ENCODE results near the gene NACC1. TPM values are rescaled to one million over a fixed set of nuclear protein-coding genes. Genes with fewer than 3 reads are reported as not detected.

The NACC1 gene
- total RNA-seq, 1 donor from 2014 or later: 35.4 TPM

- no peak for DNase-seq
- peak overlapping the region; percentile 42 for H3K4me3 ChIP-seq
- TF ChIP-seq, protein P1, sequence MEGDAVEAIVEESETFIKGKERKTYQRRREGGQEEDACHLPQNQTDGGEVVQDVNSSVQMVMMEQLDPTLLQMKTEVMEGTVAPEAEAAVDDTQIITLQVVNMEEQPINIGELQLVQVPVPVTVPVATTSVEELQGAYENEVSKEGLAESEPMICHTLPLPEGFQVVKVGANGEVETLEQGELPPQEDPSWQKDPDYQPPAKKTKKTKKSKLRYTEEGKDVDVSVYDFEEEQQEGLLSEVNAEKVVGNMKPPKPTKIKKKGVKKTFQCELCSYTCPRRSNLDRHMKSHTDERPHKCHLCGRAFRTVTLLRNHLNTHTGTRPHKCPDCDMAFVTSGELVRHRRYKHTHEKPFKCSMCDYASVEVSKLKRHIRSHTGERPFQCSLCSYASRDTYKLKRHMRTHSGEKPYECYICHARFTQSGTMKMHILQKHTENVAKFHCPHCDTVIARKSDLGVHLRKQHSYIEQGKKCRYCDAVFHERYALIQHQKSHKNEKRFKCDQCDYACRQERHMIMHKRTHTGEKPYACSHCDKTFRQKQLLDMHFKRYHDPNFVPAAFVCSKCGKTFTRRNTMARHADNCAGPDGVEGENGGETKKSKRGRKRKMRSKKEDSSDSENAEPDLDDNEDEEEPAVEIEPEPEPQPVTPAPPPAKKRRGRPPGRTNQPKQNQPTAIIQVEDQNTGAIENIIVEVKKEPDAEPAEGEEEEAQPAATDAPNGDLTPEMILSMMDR (IDR thresholded peaks at IDR 0.05; ENCODE audit: borderline replicate concordance): no peak
- peak overlapping the region; percentile 97 for H3K27ac ChIP-seq (replicated peaks)
- H3K36me3 ChIP-seq: peaks cover 21% of the 10 kb centered on the region
- intact Hi-C loops (cut with micrococcal nuclease): no loop called here
- no peaks in the 10 kb centered on the region for H3K9me3 ChIP-seq (replicated peaks)
- peaks cover 53% of the 10 kb centered on the region for H3K4me1 ChIP-seq
- no peaks in the 10 kb centered on the region for H3K27me3 ChIP-seq (ENCODE audit: low read depth)
Measured at GRCh38 chr19:13104848-13105711, 13.0 kb upstream of the NACC1 start.

DNA sequence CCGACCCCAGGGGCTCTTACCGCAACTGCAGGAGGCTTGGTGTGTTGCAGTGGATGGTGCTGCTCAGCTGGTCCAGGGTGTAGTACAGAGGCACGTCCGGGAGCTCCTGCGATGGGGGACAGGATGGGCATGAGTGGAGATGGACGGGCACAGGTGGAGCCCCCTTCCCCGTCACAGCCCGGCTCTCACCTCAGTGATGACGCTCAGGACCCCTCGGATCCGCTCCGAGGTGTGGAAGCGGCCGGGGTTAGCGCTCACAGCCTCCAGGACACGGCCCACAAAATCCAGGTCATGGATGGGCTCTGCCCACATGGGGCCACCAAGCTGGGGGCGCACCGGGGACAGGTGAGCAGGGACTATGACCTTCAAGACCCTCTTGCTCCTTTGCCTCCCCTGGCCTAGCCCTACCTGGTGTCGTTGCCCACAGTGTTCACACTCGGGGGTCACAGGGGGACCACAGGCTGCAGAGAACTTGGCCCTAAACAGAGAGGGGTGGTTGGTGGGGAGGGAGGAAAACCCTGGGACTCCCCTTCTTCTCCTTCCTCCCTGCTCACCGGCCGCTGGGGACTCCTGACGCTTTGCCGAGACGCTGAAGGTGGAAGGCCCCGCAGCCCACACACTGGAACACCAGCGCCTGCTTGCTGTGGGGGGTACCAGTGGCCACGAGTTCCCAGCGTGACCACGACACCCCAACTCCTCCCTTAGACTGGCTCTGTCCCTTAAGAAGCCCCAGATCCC is 8.5 kb upstream of the NACC1 start:
- Histone ChIP-seq H3K9me3 (replicated peaks) (no peaks in the 10 kb centered on the region), H3K36me3 (peaks cover 47% of the 10 kb centered on the region), H3K27me3 (ENCODE audit: low read depth) (no peaks in the 10 kb centered on the region), H3K27ac (replicated peaks) (no peak overlapping the region), H3K4me3 (no peak overlapping the region), H3K4me1 (peaks cover 8% of the 10 kb centered on the region)
- intact Hi-C loops (cut with micrococcal nuclease): no loop called here
- TF ChIP-seq, protein P1 (IDR thresholded peaks at IDR 0.05; ENCODE audit: borderline replicate concordance): no peak
- no peak for DNase-seq

DNA sequence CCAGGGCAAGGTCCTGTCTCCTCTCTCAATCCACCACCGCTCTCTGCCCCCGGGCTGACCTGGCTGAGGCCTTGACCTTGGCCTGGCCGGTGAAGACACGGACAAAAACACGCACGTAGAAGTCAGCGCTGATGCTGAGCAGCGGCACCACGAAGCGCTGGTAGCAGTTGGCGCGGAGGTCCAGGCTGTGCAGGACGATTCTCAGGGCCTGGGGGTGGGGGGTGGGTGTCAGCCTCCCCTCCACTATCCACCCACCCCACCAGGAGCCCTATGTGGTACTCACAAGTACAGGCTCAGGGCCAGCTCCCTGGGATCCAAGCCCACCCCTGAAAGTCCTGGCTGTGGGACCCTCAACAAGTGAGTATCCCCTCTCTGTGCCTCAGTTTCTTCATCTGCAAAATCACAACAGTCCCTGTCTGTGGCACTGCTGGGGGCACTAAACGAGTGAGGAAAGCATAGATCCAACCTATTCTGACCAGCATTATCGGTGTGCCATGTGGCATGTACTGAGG is 7.9 kb upstream of the NACC1 start:
- H3K4me3 ChIP-seq: no peak overlapping the region
- no peaks in the 10 kb centered on the region for H3K9me3 ChIP-seq (replicated peaks)
- no peak for DNase-seq
- intact Hi-C loops (cut with micrococcal nuclease): no loop called here
- H3K27ac ChIP-seq (replicated peaks): no peak overlapping the region
- H3K36me3 ChIP-seq: peaks cover 47% of the 10 kb centered on the region
- H3K27me3 ChIP-seq (ENCODE audit: low read depth): no peaks in the 10 kb centered on the region
- TF ChIP-seq, protein P1 (IDR thresholded peaks at IDR 0.05; ENCODE audit: borderline replicate concordance): no peak
- peaks cover 5% of the 10 kb centered on the region for H3K4me1 ChIP-seq

DNA sequence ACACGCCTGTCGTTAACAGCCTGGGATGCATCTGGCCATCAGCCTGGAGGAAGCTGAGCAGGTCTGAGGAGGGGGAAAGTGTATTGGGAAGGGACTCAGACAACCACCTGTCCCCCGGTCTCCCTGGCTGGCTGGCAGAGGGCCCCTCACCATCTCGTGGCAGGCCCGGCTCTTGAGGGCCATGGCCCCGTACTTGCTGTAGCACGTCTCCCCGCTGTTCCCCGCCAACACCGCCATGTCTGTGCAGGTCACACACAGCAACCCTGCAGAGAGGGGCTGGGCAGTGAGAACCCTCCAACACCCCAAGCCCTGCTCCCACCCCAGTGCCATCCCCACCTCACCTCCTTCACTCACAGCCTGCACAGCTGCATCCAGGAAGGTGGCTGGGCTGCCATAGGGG is 5.5 kb upstream of the NACC1 start:
- Histone ChIP-seq H3K27me3 (ENCODE audit: low read depth) (no peaks in the 10 kb centered on the region), H3K9me3 (replicated peaks) (no peaks in the 10 kb centered on the region), H3K36me3 (peaks cover 41% of the 10 kb centered on the region), H3K4me1 (peaks cover 25% of the 10 kb centered on the region), H3K4me3 (no peak overlapping the region), H3K27ac (replicated peaks) (no peak overlapping the region)
- intact Hi-C loops (cut with micrococcal nuclease): no loop called here
- DNase-seq: no peak
- TF ChIP-seq, protein P1 (IDR thresholded peaks at IDR 0.05; ENCODE audit: borderline replicate concordance): no peak

DNA sequence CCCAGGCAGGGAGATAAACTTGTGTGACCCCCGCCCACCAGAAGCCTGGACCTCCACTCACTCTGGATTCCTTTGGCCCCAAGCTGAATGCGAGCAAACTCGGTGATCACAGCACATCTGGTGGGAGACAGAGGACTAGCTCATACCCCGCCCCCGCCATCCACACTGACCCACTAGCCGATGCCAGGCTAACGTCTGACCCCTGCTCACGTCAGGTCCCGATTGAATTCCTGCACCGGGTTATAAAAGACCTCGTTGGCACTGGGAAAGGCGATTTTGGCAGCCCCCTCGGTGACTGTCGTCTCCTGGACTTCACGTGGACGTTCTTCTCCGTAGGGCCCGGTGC is 2.2 kb upstream of the NACC1 start:
- Histone ChIP-seq H3K27ac (replicated peaks) (peak overlapping the region; percentile 81), H3K4me1 (peaks cover 54% of the 10 kb centered on the region), H3K4me3 (peak overlapping the region; percentile 87), H3K36me3 (peaks cover 25% of the 10 kb centered on the region), H3K9me3 (replicated peaks) (no peaks in the 10 kb centered on the region), H3K27me3 (ENCODE audit: low read depth) (no peaks in the 10 kb centered on the region)
- TF ChIP-seq, protein P1 (IDR thresholded peaks at IDR 0.05; ENCODE audit: borderline replicate concordance): no peak
- no peak for DNase-seq
- intact Hi-C loops (cut with micrococcal nuclease): no loop called here
